ENCODE data around the gene NTNG2.

GRCh38 chr9:132266017-132266416 lies 104.2 kb downstream of the NTNG2 start:
- TF ChIP-seq CTCF (IDR thresholded peaks at IDR 0.05; ENCODE audit: insufficient read depth, low read length, poor library complexity, severe bottlenecking): no peak
- TF ChIP-seq EZH2phosphoT487 (conservative IDR thresholded peaks at IDR 0.05; ENCODE audit: low read length): no peak

All from SU-DHL-6 (cell line).